Smooth muscle cell (in vitro differentiated cells): ENCODE results near the gene ANKRD62. TPM values are rescaled to one million over a fixed set of nuclear protein-coding genes. Genes with fewer than 3 reads are reported as not detected.

Experiments used
- DNase-seq: peaks from one replicate; lab custom pipeline; 2025; ENCODE audit not compliant: unreplicated experiment; lab: John Stamatoyannopoulos, UW
- H2AFZ ChIP-seq: fragments of 200-600 bp; sonication (generic); 2 replicates; pipeline ENCODE4 v1.6.0; 2016; ENCODE audit warnings: antibody characterized with exemption, low read depth, mild to moderate bottlenecking
- H3F3A ChIP-seq: fragments of 200-600 bp; sonication (generic); 2 replicates; pipeline ENCODE4 v1.6.0; 2017; ENCODE audit warnings: antibody characterized with exemption, low read depth
- H3K27ac ChIP-seq: fragments of 200-600 bp; sonication (generic); 2 replicates; pipeline ENCODE4 v1.5.1; 2016; ENCODE audit warnings: low read depth, mild to moderate bottlenecking
- H3K27me3 ChIP-seq: fragments of 200-600 bp; sonication (generic); 2 replicates; pipeline ENCODE4 v1.6.1; 2016; ENCODE audit warnings: low read depth, mild to moderate bottlenecking
- H3K36me3 ChIP-seq: fragments of 200-600 bp; sonication (generic); 2 replicates; pipeline ENCODE4 v1.5.1; 2016; ENCODE audit warnings: low read depth
- H3K4me1 ChIP-seq: fragments of 200-600 bp; sonication (generic); 2 replicates; pipeline ENCODE4 v1.5.1; 2016; ENCODE audit warnings: low read depth
- H3K4me2 ChIP-seq: fragments of 200-600 bp; sonication (generic); 2 replicates; pipeline ENCODE4 v1.6.0; 2016; ENCODE audit warnings: mild to moderate bottlenecking
- H3K4me3 ChIP-seq: fragments of 200-600 bp; sonication (generic); 2 replicates; pipeline ENCODE4 v1.5.1; 2016; ENCODE audit warnings: mild to moderate bottlenecking
- H3K79me2 ChIP-seq: fragments of 200-600 bp; sonication (generic); 2 replicates; pipeline ENCODE4 v1.6.0; 2016; ENCODE audit warnings: low read depth, mild to moderate bottlenecking
- H3K9ac ChIP-seq: fragments of 200-600 bp; sonication (generic); 2 replicates; pipeline ENCODE4 v1.6.0; 2016; ENCODE audit warnings: low read depth
- H3K9me3 ChIP-seq: fragments of 200-600 bp; sonication (generic); replicated peaks from 2 replicates; pipeline ENCODE4 v1.5.1; 2016; ENCODE audit warnings: low read depth
- H4K20me1 ChIP-seq: fragments of 200-600 bp; sonication (generic); 2 replicates; pipeline ENCODE4 v1.6.0; 2016; ENCODE audit warnings: low read depth
- WGBS: methylation state at CpG from one replicate; pipeline ENCODE4 v1.1.7; 2016; ENCODE audit warnings: low lambda C conversion rate; 5-methylcytosine and 5-hydroxymethylcytosine counted together
- polyA plus RNA-seq: library from polyadenylated mRNA; unstranded; fragments of >200 nt; fragmentation: Nextera tagmentation; extraction: Ambion mirVana; gene quantifications from 2 replicates; pipeline ENCODE4 v1.2.1, GENCODE V29; 2016
- total RNA-seq: library from RNA; depleted of rRNA; stranded (reverse); fragments of >200 nt; gene quantifications from 2 replicates; pipeline ENCODE4 v1.2.3, GENCODE V29; 2014
- TF ChIP-seq, protein P1 (sequence below): fragments of 200-600 bp; sonication (generic); IDR thresholded peaks from 2 replicates; pipeline ENCODE4 v1.5.1; 2017; ENCODE audit warnings: borderline replicate concordance, mild to moderate bottlenecking, antibody characterized with exemption; ENCODE audit not compliant: insufficient read depth, poor library complexity, severe bottlenecking

ANKRD62 gene
- total and polyA plus RNA-seq, 2 experiments from 2014 or later, result not detected

DNA sequence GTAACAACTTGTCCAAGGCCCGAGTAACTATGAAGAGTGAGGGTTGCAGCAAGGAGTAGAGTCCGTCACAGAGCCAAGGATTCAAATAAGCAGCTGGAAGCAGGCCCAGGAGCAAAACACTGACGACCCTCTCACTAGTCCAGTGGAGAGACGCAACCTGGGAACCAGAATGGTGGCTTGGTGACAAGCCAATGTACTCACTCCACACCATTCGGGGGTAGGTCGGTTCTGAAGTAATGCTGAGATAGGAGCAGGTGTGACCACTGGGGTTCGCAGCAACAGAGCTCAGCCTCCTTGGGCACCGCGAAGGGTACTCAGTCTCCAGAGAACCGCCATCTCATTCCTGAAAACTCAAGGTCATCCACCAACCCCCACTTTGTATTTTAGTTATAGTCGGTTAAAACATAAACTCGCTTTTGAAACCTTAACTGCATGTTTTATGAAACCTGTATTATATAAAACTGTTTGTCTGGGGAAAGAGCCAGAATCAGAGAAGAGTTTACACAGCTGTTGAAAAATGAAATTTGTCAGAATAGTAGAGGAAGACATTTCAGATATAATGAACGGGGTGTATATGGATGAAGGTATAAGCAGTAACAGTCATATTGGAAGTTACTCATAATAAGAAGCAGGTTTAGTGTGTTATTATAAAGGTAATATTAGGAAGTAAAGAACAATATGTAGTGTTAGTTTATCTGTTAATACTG, 8.6 kb downstream of the ANKRD62 start:
- no peak overlapping the region for H3K27ac ChIP-seq
- no peak overlapping the region for H3K4me2 ChIP-seq
- H3K9ac ChIP-seq, result no peak overlapping the region
- no peaks in the 10 kb centered on the region for H3K4me1 ChIP-seq
- no peak for DNase-seq
- H3K79me2 ChIP-seq, result no peaks in the 10 kb centered on the region
- H4K20me1 ChIP-seq, result no peaks in the 10 kb centered on the region
- H2AFZ ChIP-seq, result no peak overlapping the region
- no peaks in the 10 kb centered on the region for H3F3A ChIP-seq
- TF ChIP-seq, protein P1, sequence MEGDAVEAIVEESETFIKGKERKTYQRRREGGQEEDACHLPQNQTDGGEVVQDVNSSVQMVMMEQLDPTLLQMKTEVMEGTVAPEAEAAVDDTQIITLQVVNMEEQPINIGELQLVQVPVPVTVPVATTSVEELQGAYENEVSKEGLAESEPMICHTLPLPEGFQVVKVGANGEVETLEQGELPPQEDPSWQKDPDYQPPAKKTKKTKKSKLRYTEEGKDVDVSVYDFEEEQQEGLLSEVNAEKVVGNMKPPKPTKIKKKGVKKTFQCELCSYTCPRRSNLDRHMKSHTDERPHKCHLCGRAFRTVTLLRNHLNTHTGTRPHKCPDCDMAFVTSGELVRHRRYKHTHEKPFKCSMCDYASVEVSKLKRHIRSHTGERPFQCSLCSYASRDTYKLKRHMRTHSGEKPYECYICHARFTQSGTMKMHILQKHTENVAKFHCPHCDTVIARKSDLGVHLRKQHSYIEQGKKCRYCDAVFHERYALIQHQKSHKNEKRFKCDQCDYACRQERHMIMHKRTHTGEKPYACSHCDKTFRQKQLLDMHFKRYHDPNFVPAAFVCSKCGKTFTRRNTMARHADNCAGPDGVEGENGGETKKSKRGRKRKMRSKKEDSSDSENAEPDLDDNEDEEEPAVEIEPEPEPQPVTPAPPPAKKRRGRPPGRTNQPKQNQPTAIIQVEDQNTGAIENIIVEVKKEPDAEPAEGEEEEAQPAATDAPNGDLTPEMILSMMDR, result no peak
- H3K9me3 ChIP-seq, result no peaks in the 10 kb centered on the region
- H3K36me3 ChIP-seq, result no peaks in the 10 kb centered on the region
- WGBS, result 72% methylated on average over 13 of the region's 13 CpGs
- no peak overlapping the region for H3K4me3 ChIP-seq
- peaks cover 59% of the 10 kb centered on the region for H3K27me3 ChIP-seq

DNA sequence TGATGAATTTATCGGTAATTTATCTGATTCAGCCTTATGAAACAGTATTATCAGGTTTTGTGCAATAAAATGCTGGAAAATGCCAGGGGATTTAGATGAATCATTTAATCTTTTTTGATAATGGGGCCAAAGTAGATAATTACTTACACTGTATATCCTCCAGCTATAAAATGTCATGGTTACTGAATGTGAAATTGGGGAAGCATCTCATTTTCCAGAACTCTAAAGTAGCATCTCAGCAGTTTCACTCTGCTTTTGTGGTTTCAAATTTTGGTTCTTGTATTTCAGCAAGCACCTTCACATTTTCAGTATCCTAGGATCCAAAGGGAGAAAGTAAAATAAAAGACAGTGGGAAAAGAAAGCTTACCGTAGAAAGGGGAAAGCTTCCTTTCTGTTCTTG, 12.8 kb downstream of the ANKRD62 start:
- no peak overlapping the region for H3K27ac ChIP-seq
- no peaks in the 10 kb centered on the region for H3K9me3 ChIP-seq
- no peak overlapping the region for H3K4me3 ChIP-seq
- H3F3A ChIP-seq, result no peaks in the 10 kb centered on the region
- H3K9ac ChIP-seq, result no peak overlapping the region
- no peaks in the 10 kb centered on the region for H4K20me1 ChIP-seq
- no peaks in the 10 kb centered on the region for H3K79me2 ChIP-seq
- no peak overlapping the region for H3K4me2 ChIP-seq
- no peaks in the 10 kb centered on the region for H3K36me3 ChIP-seq
- DNase-seq, result no peak
- TF ChIP-seq, protein P1, result no peak
- WGBS, result 81% methylated on average over 2 of the region's 2 CpGs
- no peak overlapping the region for H2AFZ ChIP-seq
- H3K4me1 ChIP-seq, result no peaks in the 10 kb centered on the region
- peaks cover 23% of the 10 kb centered on the region for H3K27me3 ChIP-seq

DNA sequence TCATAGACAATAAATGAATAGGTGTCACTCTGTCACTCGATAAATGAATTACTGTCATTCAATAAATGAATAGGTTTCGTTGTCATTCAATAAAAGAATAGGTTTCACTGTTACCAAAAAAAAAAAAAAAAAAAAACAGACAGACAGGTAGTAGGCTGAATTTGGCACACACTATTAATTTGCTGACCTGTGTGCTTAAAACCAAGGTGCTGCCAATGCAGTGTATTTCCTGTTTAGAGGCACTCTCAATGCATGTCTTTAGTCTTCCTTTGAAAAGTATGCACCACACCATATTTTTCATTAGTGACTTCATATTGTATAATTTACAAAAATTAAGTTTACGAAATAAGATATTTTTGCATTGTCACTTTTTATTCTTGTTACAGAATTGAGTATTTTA, 16.2 kb downstream of the ANKRD62 start:
- Histone ChIP-seq H3K9me3 (no peaks in the 10 kb centered on the region), H4K20me1 (no peaks in the 10 kb centered on the region), H3K4me3 (no peak overlapping the region), H3K4me1 (no peaks in the 10 kb centered on the region), H3K79me2 (no peaks in the 10 kb centered on the region), H3K36me3 (no peaks in the 10 kb centered on the region), H3K4me2 (no peak overlapping the region), H3K27me3 (peaks cover 13% of the 10 kb centered on the region), H2AFZ (no peak overlapping the region), H3F3A (no peaks in the 10 kb centered on the region), H3K9ac (no peak overlapping the region), H3K27ac (no peak overlapping the region)
- DNase-seq, result no peak
- 87% methylated on average over 3 of the region's 3 CpGs for WGBS
- TF ChIP-seq, protein P1, result no peak

DNA sequence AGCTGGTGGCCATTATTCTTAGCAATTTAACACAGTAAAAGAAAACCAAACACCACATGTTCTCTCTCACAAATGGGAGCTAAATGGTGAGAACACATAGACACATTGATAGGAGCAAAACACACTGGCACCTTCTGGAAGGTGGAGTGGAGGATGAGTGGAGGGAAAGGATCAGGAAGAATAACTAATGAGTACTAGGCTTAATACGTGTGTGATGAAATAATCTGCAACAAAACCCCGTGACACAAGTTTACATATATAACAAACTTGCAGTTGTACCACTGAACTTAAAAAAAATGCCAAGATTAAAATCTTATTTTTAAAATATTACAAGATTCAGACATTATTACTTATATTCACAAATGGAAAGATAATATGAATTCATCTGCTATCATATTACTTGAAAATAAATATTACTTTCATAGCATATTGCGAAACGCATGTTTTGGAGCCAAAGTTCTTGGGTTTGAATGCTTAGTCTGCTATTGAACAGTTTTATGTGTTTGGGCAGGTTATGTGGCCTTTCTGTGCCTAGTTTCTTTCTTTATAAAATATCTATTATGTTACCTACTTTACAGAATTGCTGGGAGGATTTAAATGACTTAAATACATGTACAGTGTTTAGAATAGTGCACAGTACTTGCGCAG, 20.5 kb downstream of the ANKRD62 start:
- Histone ChIP-seq H3K4me2 (no peak overlapping the region), H2AFZ (no peak overlapping the region), H3K4me1 (no peaks in the 10 kb centered on the region), H3K9ac (no peak overlapping the region), H3K36me3 (no peaks in the 10 kb centered on the region), H3K27me3 (peaks cover 19% of the 10 kb centered on the region), H3K9me3 (no peaks in the 10 kb centered on the region), H3K27ac (no peak overlapping the region), H3F3A (no peaks in the 10 kb centered on the region), H3K4me3 (no peak overlapping the region), H3K79me2 (no peaks in the 10 kb centered on the region), H4K20me1 (no peaks in the 10 kb centered on the region)
- 82% methylated on average over 5 of the region's 5 CpGs for WGBS
- TF ChIP-seq, protein P1, result no peak
- DNase-seq, result no peak
